OCI-LY7 (cell line): ENCODE results near the gene CTR9. TPM values are rescaled to one million over a fixed set of nuclear protein-coding genes. Genes with fewer than 3 reads are reported as not detected.

Experiments
- BruUV-seq: library from RNA; stranded (reverse); fragments of 400-500 nt; replicated peaks from 2 replicates; lab custom pipeline; 2021; lab: Mats Ljungman, UMichigan
- CTCF ChIA-PET: fragments of 300-600 bp; sonication (Branson Sonifier 250); formaldehyde crosslinking; loops from one replicate; lab custom pipeline; 2022; ENCODE audit warnings: antibody characterized with exemption; ENCODE audit not compliant: unreplicated experiment; lab: Charles Lee
- POLR2A ChIA-PET: fragments of 300-600 bp; sonication (Branson Sonifier 250); formaldehyde crosslinking; loops from one replicate; lab custom pipeline; 2022; ENCODE audit warnings: antibody characterized with exemption; lab: Charles Lee
- DNase-seq: peaks from one replicate; pipeline ENCODE4 v3.0.0-alpha.2; 2015; ENCODE audit warnings: low spot score
- H2AFZ ChIP-seq: fragments of 200-600 bp; sonication (generic), shearing (Covaris generic); 2 replicates; pipeline ENCODE4 v1.6.1; 2014; ENCODE audit warnings: mild to moderate bottlenecking, antibody characterized with exemption, low read length, moderate library complexity
- H3K27ac ChIP-seq: fragments of 200-600 bp; sonication (generic); 2 replicates; pipeline ENCODE4 v1.5.1; 2014; ENCODE audit warnings: mixed run types, low read depth, mild to moderate bottlenecking, moderate library complexity, low read length, inconsistent platforms; ENCODE audit not compliant: poor library complexity, severe bottlenecking
- H3K36me3 ChIP-seq: fragments of 200-600 bp; sonication (generic); 2 replicates; pipeline ENCODE4 v1.6.1; 2014; ENCODE audit warnings: mild to moderate bottlenecking, antibody characterized with exemption, low read length, moderate library complexity, mixed read lengths; ENCODE audit not compliant: insufficient read depth
- H3K4me1 ChIP-seq: fragments of 200-600 bp; sonication (generic); 2 replicates; pipeline ENCODE4 v1.5.1; 2014; ENCODE audit warnings: mild to moderate bottlenecking, low read length; ENCODE audit not compliant: insufficient read depth, poor library complexity, severe bottlenecking
- H3K4me2 ChIP-seq: fragments of 200-600 bp; sonication (generic); 2 replicates; pipeline ENCODE4 v1.6.1; 2014; ENCODE audit warnings: mild to moderate bottlenecking, low read length
- H3K4me3 ChIP-seq: fragments of 200-600 bp; sonication (generic); 2 replicates; pipeline ENCODE4 v1.5.1; 2014; ENCODE audit warnings: mild to moderate bottlenecking, low read depth, low read length; ENCODE audit not compliant: poor library complexity, severe bottlenecking
- H3K79me2 ChIP-seq: fragments of 200-600 bp; sonication (generic); 2 replicates; pipeline ENCODE4 v1.6.1; 2016; ENCODE audit warnings: low read depth, mild to moderate bottlenecking, low read length, moderate library complexity, mixed read lengths; ENCODE audit not compliant: insufficient read depth
- H3K9me2 ChIP-seq: fragments of 200-600 bp; sonication (generic); 2 replicates; pipeline ENCODE4 v1.6.1; 2016; ENCODE audit warnings: mild to moderate bottlenecking, low read length, mixed read lengths; ENCODE audit not compliant: insufficient read depth
- H3K9me3 ChIP-seq: fragments of 200-600 bp; sonication (generic); 2 replicates; pipeline ENCODE4 v1.6.1; 2014; ENCODE audit warnings: mild to moderate bottlenecking, mixed run types, low read length, mixed read lengths
- H4K20me1 ChIP-seq: fragments of 200-600 bp; sonication (generic); 2 replicates; pipeline ENCODE4 v1.6.1; 2014; ENCODE audit warnings: mild to moderate bottlenecking, antibody characterized with exemption, low read length, moderate library complexity, mixed read lengths; ENCODE audit not compliant: insufficient read depth
- CTCF ChIP-seq: fragments of 200-600 bp; sonication (generic); conservative IDR thresholded peaks from 2 replicates; pipeline ENCODE4 v1.5.1; 2014; ENCODE audit warnings: mild to moderate bottlenecking, antibody characterized with exemption, low read length, moderate library complexity, mixed read lengths
- EZH2phosphoT487 ChIP-seq: fragments of 200-600 bp; sonication (generic); IDR thresholded peaks from 2 replicates; pipeline ENCODE4 v1.6.1; 2018; ENCODE audit warnings: low read depth, borderline replicate concordance, mild to moderate bottlenecking, mixed run types, antibody characterized with exemption, low read length, moderate library complexity, mixed read lengths
- intact Hi-C: fragments of 100-400 bp; cut with micrococcal nuclease; formaldehyde crosslinking; loops from one replicate; pipeline ENCODE4 v1.10.0; 2022; ENCODE audit not compliant: unreplicated experiment
- small RNA-seq: library from RNA; depleted of rRNA; stranded (forward); fragments of <200 nt; gene quantifications from one replicate; pipeline ENCODE3, GENCODE V24; 2014
- total RNA-seq, 2 experiments: library from RNA; depleted of rRNA in 1 of 2; stranded (reverse); fragments of >200 nt in 1 of 2; shearing (Covaris generic) in 1 of 2; gene quantifications; 2 replicates each; pipeline ENCODE4 v1.2.3, GENCODE V29; 2014 to 2022

Gene CTR9
- total RNA-seq, 2 experiments from 2014 or later = 15.3 to 29.5 TPM

GRCh38 chr11:10829139-10829538, 78.1 kb downstream of the CTR9 start:
- Histone ChIP-seq H3K9me2 (no peaks in the 10 kb centered on the region), H3K36me3 (no peaks in the 10 kb centered on the region), H2AFZ (no peak overlapping the region), H3K4me3 (no peak overlapping the region), H3K9me3 (no peaks in the 10 kb centered on the region), H3K27ac (no peak overlapping the region), H3K4me1 (peaks cover 9% of the 10 kb centered on the region), H4K20me1 (no peaks in the 10 kb centered on the region), H3K79me2 (no peaks in the 10 kb centered on the region), H3K4me2 (no peak overlapping the region)
- DNase-seq = no peak
- POLR2A ChIA-PET = interaction anchor here (1.0 to 1.1 kb wide), 2 partner anchors 13 to 14 kb away, joined by 3 read pairs; no protein-coding TSS in a partner anchor
- CTCF ChIA-PET = no interaction called here
- BruUV-seq = no TSS peak
- TF ChIP-seq EZH2phosphoT487 = no peak
- no peak for TF ChIP-seq CTCF
- intact Hi-C loops = no loop called here

Small RNA genes within 50 kb of the gene (small RNA-seq; reads per million reads assigned to genes)
- gene RF00019 = not detected
- not detected for gene SNORD97

Other genes starting within 250 kb of the CTR9 start
- 8.2 and 9.2 TPM in 2 replicates for gene RNF141, start 210.1 kb upstream of the CTR9 start, total RNA-seq (2014; rRNA removed; shearing (Covaris generic))
- 18.5 and 20.1 TPM in 2 replicates for gene RNF141, start 210.1 kb upstream of the CTR9 start, total RNA-seq (2022)
- gene LYVE1, start 182.6 kb upstream of the CTR9 start, total RNA-seq (2014; rRNA removed; shearing (Covaris generic)) = not detected in 2 replicates
- gene LYVE1, start 182.6 kb upstream of the CTR9 start, total RNA-seq (2022) = not detected in 2 replicates
- not detected in 2 replicates for gene IRAG1, start 57.5 kb upstream of the CTR9 start, total RNA-seq (2014; rRNA removed; shearing (Covaris generic))
- gene IRAG1, start 57.5 kb upstream of the CTR9 start, total RNA-seq (2022) = not detected in 2 replicates
- 312 and 317 TPM in 2 replicates for gene EIF4G2, start 57.7 kb downstream of the CTR9 start, total RNA-seq (2014; rRNA removed; shearing (Covaris generic))
- 502 and 503 TPM in 2 replicates for gene EIF4G2, start 57.7 kb downstream of the CTR9 start, total RNA-seq (2022)
- 37.6 and 42.1 TPM in 2 replicates for gene ZBED5, start 106.8 kb downstream of the CTR9 start, total RNA-seq (2014; rRNA removed; shearing (Covaris generic))
- 71.9 and 86.6 TPM in 2 replicates for gene ZBED5, start 106.8 kb downstream of the CTR9 start, total RNA-seq (2022)